ENCODE measurements around the gene POLR3B. TPM values are rescaled to one million over a fixed set of nuclear protein-coding genes. Genes with fewer than 3 reads are reported as not detected.

Gene POLR3B
- total and polyA plus RNA-seq, 10 of the 15 experiments (the other 5 are each of a cell fraction or from before 2014, with no cell fraction given) = 2.3 to 10.5 (median 8.0) TPM

GRCh38 chr12:106321139-106321850, 36.3 kb upstream of the POLR3B start:
- no peak for ATAC-seq
- POLR2A ChIA-PET = no interaction called here
- RAD21 ChIA-PET (ENCODE audit: unreplicated experiment) = no interaction called here
- no peak for FAIRE-seq
- intact Hi-C loops (cut with micrococcal nuclease; ENCODE audit: unreplicated experiment) (no loop called here), in situ Hi-C loops (cut with MboI) (no loop called here)
- H3K4me2 ChIP-seq (ENCODE audit: control insufficient read depth, insufficient read depth) = no peak overlapping the region
- no peaks in the 10 kb centered on the region for H3K79me2 ChIP-seq (ENCODE audit: control insufficient read depth, insufficient read depth, low read length)
- CTCF ChIA-PET = no interaction called here
- DNase-seq (ENCODE audit: low read depth, low spot score) = no peak
- H3K27me3 ChIP-seq (replicated peaks in 1 of 2; ENCODE audit: control insufficient read depth in 2 of 2, insufficient read depth in 2 of 2, low read length in 1 of 2) = no peaks in the 10 kb centered on the region
- H3K36me3 ChIP-seq (ENCODE audit: control insufficient read depth in 2 of 2, insufficient read depth in 2 of 2, low read length in 1 of 2) = no peaks in the 10 kb centered on the region
- no peak overlapping the region for H3K4me3 ChIP-seq
- SMC1A ChIA-PET (ENCODE audit: uncharacterized antibody, unreplicated experiment) = interaction anchor here (1.9 kb wide), 1 partner anchor 10 kb away, joined by 4 read pairs; no protein-coding TSS in a partner anchor
- no peaks in the 10 kb centered on the region for H4K20me1 ChIP-seq (ENCODE audit: control insufficient read depth, insufficient read depth)
- H3K9ac ChIP-seq (ENCODE audit: control insufficient read depth, insufficient read depth, low read length) = no peak overlapping the region
- H3K4me1 ChIP-seq (ENCODE audit: control insufficient read depth, insufficient read depth, low read length) = no peaks in the 10 kb centered on the region
- 90% methylated on average over 7 of the region's 7 CpGs for WGBS (ENCODE audit: insufficient coverage, insufficient replicate concordance, low lambda C conversion rate, missing lambda C conversion rate)
- no TSS peak for BruUV-seq (replicated peaks)
- H3K9me3 ChIP-seq (replicated peaks; ENCODE audit: control insufficient read depth, insufficient read depth, low read length) = no peaks in the 10 kb centered on the region
- no peak for TF ChIP-seq IRF3 (IDR thresholded peaks at IDR 0.05)
- TF ChIP-seq ETV6 (conservative IDR thresholded peaks at IDR 0.05 in 1 of 2, IDR thresholded peaks at IDR 0.05 in 1 of 2; ENCODE audit: borderline replicate concordance in 1 of 2, low read depth in 1 of 2) = no peak
- TF ChIP-seq CEBPZ (IDR thresholded peaks at IDR 0.05; ENCODE audit: low read depth, low read length) = no peak
- no peak for TF ChIP-seq RAD21 (IDR thresholded peaks at IDR 0.05; ENCODE audit: insufficient read depth, low read depth, low read length)
- no peak for TF ChIP-seq NBN (IDR thresholded peaks at IDR 0.05)
- TF ChIP-seq USF1 (IDR thresholded peaks at IDR 0.05; ENCODE audit: borderline replicate concordance, extremely low read length, insufficient read depth, low read depth, low read length) = no peak
- H3K27ac ChIP-seq (ENCODE audit: control insufficient read depth, insufficient read depth) = no peak overlapping the region
- no peak overlapping the region for H2AFZ ChIP-seq (ENCODE audit: control insufficient read depth, low read depth, low read length)

Measured in GM12878 (cell line).